ENCODE results near the gene DMAC2. TPM values are rescaled to one million over a fixed set of nuclear protein-coding genes. Genes with fewer than 3 reads are reported as not detected.

The DMAC2 gene
- polyA plus RNA-seq, 1 donor from 2014 or later, result 59.8 TPM

GRCh38 chr19:41447732-41448332, 8.1 kb upstream of the DMAC2 start:
- Histone ChIP-seq H3K9me3 (ENCODE audit: low read length) (no peaks in the 10 kb centered on the region), H3K27ac (ENCODE audit: low read length) (no peak overlapping the region), H3K9ac (ENCODE audit: low read length) (no peak overlapping the region), H3K4me3 (ENCODE audit: low read length) (no peak overlapping the region), H3F3A (ENCODE audit: insufficient read depth, low read length, poor library complexity, severe bottlenecking) (no peaks in the 10 kb centered on the region), H3K27me3 (ENCODE audit: insufficient read depth, low read depth, low read length) (peaks cover 3% of the 10 kb centered on the region), H3K79me2 (replicated peaks; ENCODE audit: insufficient read depth, low read length) (no peaks in the 10 kb centered on the region), H3K4me2 (ENCODE audit: low read length) (no peak overlapping the region), H3K9me2 (ENCODE audit: insufficient read depth, low read length) (no peaks in the 10 kb centered on the region), H3K36me3 (ENCODE audit: insufficient read depth, low read length) (no peaks in the 10 kb centered on the region), H4K20me1 (ENCODE audit: insufficient read depth) (no peaks in the 10 kb centered on the region), H2AFZ (ENCODE audit: low read depth, low read length) (no peak overlapping the region)
- no peak for TF ChIP-seq EZH2 (IDR thresholded peaks at IDR 0.05; ENCODE audit: borderline replicate concordance, insufficient read depth, low read length, poor library complexity, severe bottlenecking)
- TF ChIP-seq RAD21 (conservative IDR thresholded peaks at IDR 0.05), result no peak
- no peak for TF ChIP-seq POLR2AphosphoS5 (IDR thresholded peaks at IDR 0.05)
- no peak for TF ChIP-seq EP300 (conservative IDR thresholded peaks at IDR 0.05; ENCODE audit: poor library complexity, severe bottlenecking)
- no peak for TF ChIP-seq SMC3 (conservative IDR thresholded peaks at IDR 0.05; ENCODE audit: poor library complexity)
- no peak for TF ChIP-seq CTCF (IDR thresholded peaks at IDR 0.05; ENCODE audit: poor library complexity, severe bottlenecking)
- no peak for TF ChIP-seq MXI1 (conservative IDR thresholded peaks at IDR 0.05; ENCODE audit: poor library complexity, severe bottlenecking)
- TF ChIP-seq REST (IDR thresholded peaks at IDR 0.05; ENCODE audit: borderline replicate concordance), result no peak
- TF ChIP-seq TAF1 (IDR thresholded peaks at IDR 0.05; ENCODE audit: low read depth), result no peak

GRCh38 chr19:41445575-41445974, 5.9 kb upstream of the DMAC2 start:
- no peaks in the 10 kb centered on the region for H3F3A ChIP-seq (ENCODE audit: insufficient read depth, low read length, poor library complexity, severe bottlenecking)
- peaks cover 3% of the 10 kb centered on the region for H3K27me3 ChIP-seq (ENCODE audit: insufficient read depth, low read depth, low read length)
- no peak overlapping the region for H3K9ac ChIP-seq (ENCODE audit: low read length)
- H2AFZ ChIP-seq (ENCODE audit: low read depth, low read length), result no peak overlapping the region
- no peak overlapping the region for H3K4me3 ChIP-seq (ENCODE audit: low read length)
- no peak overlapping the region for H3K4me2 ChIP-seq (ENCODE audit: low read length)
- no peaks in the 10 kb centered on the region for H3K9me2 ChIP-seq (ENCODE audit: insufficient read depth, low read length)
- H3K79me2 ChIP-seq (replicated peaks; ENCODE audit: insufficient read depth, low read length), result no peaks in the 10 kb centered on the region
- no peak overlapping the region for H3K27ac ChIP-seq (ENCODE audit: low read length)
- TF ChIP-seq CTCF (IDR thresholded peaks at IDR 0.05; ENCODE audit: poor library complexity, severe bottlenecking) (no peak), POLR2AphosphoS5 (IDR thresholded peaks at IDR 0.05) (no peak)
- no peaks in the 10 kb centered on the region for H4K20me1 ChIP-seq (ENCODE audit: insufficient read depth)
- H3K9me3 ChIP-seq (ENCODE audit: low read length), result no peaks in the 10 kb centered on the region
- H3K36me3 ChIP-seq (ENCODE audit: insufficient read depth, low read length), result no peaks in the 10 kb centered on the region

Data from neural cell (in vitro differentiated cells).